GM12878 (cell line): ENCODE measurements around the gene THAP2.

ENCODE experiments used
- BCL11A ChIP-seq: IDR thresholded peaks from 2 replicates; pipeline ENCODE4 v1.6.1; 2011; ENCODE audit warnings: low read depth, low read length
- BMI1 ChIP-seq: fragments of 450-650 bp; IDR thresholded peaks from 2 replicates; pipeline ENCODE4 v1.6.1; 2016; ENCODE audit warnings: mild to moderate bottlenecking, moderate library complexity, borderline replicate concordance
- CEBPB ChIP-seq, 2 experiments: fragments of 150-350 bp in 1 of 2; IDR thresholded peaks; 2 replicates each; pipeline ENCODE4 v1.6.1; 2012 to 2014; ENCODE audit warnings: low read depth in 2 of 2, low read length in 2 of 2, borderline replicate concordance in 1 of 2, inconsistent platforms in 1 of 2
- EP300 ChIP-seq, 2 experiments: fragments of 150-350 bp in 1 of 2; IDR thresholded peaks; 2 replicates each; pipeline ENCODE4 v1.6.1; 2011 to 2012; ENCODE audit warnings: low read depth in 2 of 2, low read length in 2 of 2, borderline replicate concordance in 1 of 2, improper control_type of control experiment in 1 of 2, inconsistent platforms in 1 of 2; ENCODE audit not compliant: control insufficient read depth in 1 of 2
- NBN ChIP-seq: fragments of 450-650 bp; IDR thresholded peaks from 2 replicates; pipeline ENCODE4 v1.6.1; 2016
- NFYB ChIP-seq: IDR thresholded peaks from 2 replicates; pipeline ENCODE4 v1.6.1; 2011; ENCODE audit warnings: low read depth, mild to moderate bottlenecking, low read length, improper control_type of control experiment, moderate library complexity; ENCODE audit not compliant: insufficient read depth
- RAD21 ChIP-seq: IDR thresholded peaks from 2 replicates; pipeline ENCODE4 v1.6.1; 2011; ENCODE audit warnings: mild to moderate bottlenecking, low read depth, low read length, moderate library complexity; ENCODE audit not compliant: insufficient read depth
- RFX5 ChIP-seq: IDR thresholded peaks from 2 replicates; pipeline ENCODE4 v1.6.1; 2011; ENCODE audit warnings: low read depth, low read length, improper control_type of control experiment
- TAF1 ChIP-seq: IDR thresholded peaks from 2 replicates; pipeline ENCODE4 v1.6.1; 2011; ENCODE audit warnings: mild to moderate bottlenecking, low read depth, low read length, borderline replicate concordance
- YY1 ChIP-seq: IDR thresholded peaks from 2 replicates; pipeline ENCODE4 v1.6.1; 2011; ENCODE audit warnings: low read depth, mild to moderate bottlenecking, low read length
- TF ChIP-seq, protein P1 (sequence below): fragments of 450-650 bp; IDR thresholded peaks from 2 replicates; pipeline ENCODE4 v1.6.1; 2017; ENCODE audit warnings: mild to moderate bottlenecking, moderate library complexity
- TF ChIP-seq, protein P2 (sequence below), 3 experiments: IDR thresholded peaks in 2 of 3; conservative IDR thresholded peaks in 1 of 3; 2 replicates each; pipeline ENCODE4 v1.5.1; 2011; ENCODE audit warnings: low read depth in 3 of 3, low read length in 3 of 3, mild to moderate bottlenecking in 3 of 3, control low read depth in 2 of 3, moderate library complexity in 2 of 3, inconsistent platforms in 1 of 3, mixed read lengths in 1 of 3; ENCODE audit not compliant: control insufficient read depth in 2 of 3, insufficient read depth in 1 of 3; ENCODE audit errors: extremely low read depth in 1 of 3
- TF ChIP-seq, protein P3 (sequence below): IDR thresholded peaks from 2 replicates; pipeline ENCODE4 v1.6.1; 2012; ENCODE audit warnings: low read depth, low read length, improper control_type of control experiment

DNA sequence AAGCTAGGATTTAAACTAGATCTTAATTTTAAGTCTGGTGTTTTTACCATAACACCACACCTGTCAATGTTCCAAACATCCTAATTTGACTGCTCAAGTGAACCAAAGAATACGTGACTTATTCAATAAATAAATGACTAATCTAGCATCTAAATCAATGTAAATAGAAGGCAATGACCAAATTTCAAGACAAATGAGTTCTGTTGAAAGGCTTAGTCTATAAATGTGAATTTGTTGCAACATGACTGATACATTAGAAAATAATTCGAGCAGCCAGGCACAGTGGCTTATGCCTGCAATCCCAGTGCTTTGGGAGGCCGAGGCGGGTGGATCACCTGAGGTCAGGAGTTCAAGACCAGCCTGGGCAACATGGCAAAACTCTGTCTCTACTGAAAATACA lies 15.6 kb upstream of the THAP2 start:
- TF ChIP-seq BCL11A, result no peak
- no peak for TF ChIP-seq TAF1
- TF ChIP-seq EP300 (IDR thresholded peaks at IDR 0.05; ENCODE audit: borderline replicate concordance in 1 of 2, control insufficient read depth in 1 of 2, low read depth in 2 of 2, low read length in 2 of 2), result no peak
- no peak for TF ChIP-seq NFYB
- no peak for TF ChIP-seq NBN
- TF ChIP-seq, protein P1, sequence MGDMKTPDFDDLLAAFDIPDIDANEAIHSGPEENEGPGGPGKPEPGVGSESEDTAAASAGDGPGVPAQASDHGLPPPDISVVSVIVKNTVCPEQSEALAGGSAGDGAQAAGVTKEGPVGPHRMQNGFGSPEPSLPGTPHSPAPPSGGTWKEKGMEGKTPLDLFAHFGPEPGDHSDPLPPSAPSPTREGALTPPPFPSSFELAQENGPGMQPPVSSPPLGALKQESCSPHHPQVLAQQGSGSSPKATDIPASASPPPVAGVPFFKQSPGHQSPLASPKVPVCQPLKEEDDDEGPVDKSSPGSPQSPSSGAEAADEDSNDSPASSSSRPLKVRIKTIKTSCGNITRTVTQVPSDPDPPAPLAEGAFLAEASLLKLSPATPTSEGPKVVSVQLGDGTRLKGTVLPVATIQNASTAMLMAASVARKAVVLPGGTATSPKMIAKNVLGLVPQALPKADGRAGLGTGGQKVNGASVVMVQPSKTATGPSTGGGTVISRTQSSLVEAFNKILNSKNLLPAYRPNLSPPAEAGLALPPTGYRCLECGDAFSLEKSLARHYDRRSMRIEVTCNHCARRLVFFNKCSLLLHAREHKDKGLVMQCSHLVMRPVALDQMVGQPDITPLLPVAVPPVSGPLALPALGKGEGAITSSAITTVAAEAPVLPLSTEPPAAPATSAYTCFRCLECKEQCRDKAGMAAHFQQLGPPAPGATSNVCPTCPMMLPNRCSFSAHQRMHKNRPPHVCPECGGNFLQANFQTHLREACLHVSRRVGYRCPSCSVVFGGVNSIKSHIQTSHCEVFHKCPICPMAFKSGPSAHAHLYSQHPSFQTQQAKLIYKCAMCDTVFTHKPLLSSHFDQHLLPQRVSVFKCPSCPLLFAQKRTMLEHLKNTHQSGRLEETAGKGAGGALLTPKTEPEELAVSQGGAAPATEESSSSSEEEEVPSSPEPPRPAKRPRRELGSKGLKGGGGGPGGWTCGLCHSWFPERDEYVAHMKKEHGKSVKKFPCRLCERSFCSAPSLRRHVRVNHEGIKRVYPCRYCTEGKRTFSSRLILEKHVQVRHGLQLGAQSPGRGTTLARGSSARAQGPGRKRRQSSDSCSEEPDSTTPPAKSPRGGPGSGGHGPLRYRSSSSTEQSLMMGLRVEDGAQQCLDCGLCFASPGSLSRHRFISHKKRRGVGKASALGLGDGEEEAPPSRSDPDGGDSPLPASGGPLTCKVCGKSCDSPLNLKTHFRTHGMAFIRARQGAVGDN, result no peak
- TF ChIP-seq, protein P2, sequence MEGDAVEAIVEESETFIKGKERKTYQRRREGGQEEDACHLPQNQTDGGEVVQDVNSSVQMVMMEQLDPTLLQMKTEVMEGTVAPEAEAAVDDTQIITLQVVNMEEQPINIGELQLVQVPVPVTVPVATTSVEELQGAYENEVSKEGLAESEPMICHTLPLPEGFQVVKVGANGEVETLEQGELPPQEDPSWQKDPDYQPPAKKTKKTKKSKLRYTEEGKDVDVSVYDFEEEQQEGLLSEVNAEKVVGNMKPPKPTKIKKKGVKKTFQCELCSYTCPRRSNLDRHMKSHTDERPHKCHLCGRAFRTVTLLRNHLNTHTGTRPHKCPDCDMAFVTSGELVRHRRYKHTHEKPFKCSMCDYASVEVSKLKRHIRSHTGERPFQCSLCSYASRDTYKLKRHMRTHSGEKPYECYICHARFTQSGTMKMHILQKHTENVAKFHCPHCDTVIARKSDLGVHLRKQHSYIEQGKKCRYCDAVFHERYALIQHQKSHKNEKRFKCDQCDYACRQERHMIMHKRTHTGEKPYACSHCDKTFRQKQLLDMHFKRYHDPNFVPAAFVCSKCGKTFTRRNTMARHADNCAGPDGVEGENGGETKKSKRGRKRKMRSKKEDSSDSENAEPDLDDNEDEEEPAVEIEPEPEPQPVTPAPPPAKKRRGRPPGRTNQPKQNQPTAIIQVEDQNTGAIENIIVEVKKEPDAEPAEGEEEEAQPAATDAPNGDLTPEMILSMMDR (IDR thresholded peaks at IDR 0.05 in 2 of 3, conservative IDR thresholded peaks at IDR 0.05 in 1 of 3; ENCODE audit: control insufficient read depth in 2 of 3, extremely low read depth in 1 of 3, insufficient read depth in 1 of 3, low read depth in 3 of 3, low read length in 3 of 3), result no peak
- TF ChIP-seq RAD21, result no peak
- TF ChIP-seq YY1, result no peak
- no peak for TF ChIP-seq RFX5
- TF ChIP-seq, protein P3, sequence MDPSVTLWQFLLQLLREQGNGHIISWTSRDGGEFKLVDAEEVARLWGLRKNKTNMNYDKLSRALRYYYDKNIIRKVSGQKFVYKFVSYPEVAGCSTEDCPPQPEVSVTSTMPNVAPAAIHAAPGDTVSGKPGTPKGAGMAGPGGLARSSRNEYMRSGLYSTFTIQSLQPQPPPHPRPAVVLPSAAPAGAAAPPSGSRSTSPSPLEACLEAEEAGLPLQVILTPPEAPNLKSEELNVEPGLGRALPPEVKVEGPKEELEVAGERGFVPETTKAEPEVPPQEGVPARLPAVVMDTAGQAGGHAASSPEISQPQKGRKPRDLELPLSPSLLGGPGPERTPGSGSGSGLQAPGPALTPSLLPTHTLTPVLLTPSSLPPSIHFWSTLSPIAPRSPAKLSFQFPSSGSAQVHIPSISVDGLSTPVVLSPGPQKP, result no peak
- TF ChIP-seq BMI1, result no peak
- no peak for TF ChIP-seq CEBPB (IDR thresholded peaks at IDR 0.05; ENCODE audit: borderline replicate concordance in 1 of 2, low read depth in 2 of 2, low read length in 2 of 2)
